Amygdala (tissue), 56 donors: ENCODE measurements around the gene CFHR2.

Experiments
- DNase-seq, 56 donors: peaks; one replicate each; lab custom pipeline; 2025; lab: John Stamatoyannopoulos, UW

Gene CFHR2

GRCh38 chr1:196997423-196997822, 53.9 kb downstream of the CFHR2 start:
- DNase-seq: no peak

- no peak for DNase-seq
Observed at GRCh38 chr1:197001828-197002227, 58.3 kb downstream of the CFHR2 start.

- no peak for DNase-seq
Observed at GRCh38 chr1:197003132-197003531, 59.6 kb downstream of the CFHR2 start.

GRCh38 chr1:197008861-197009260, 65.3 kb downstream of the CFHR2 start:
- no peak for DNase-seq
